ENCODE data around the gene TMEM132D. TPM values are rescaled to one million over a fixed set of nuclear protein-coding genes. Genes with fewer than 3 reads are reported as not detected.

TMEM132D gene
- total and polyA plus RNA-seq, 2 of the 8 experiments (the other 6 are each of a cell fraction or from before 2014, with no cell fraction given) = 3.5 to 10.1 TPM

- no peak for TF ChIP-seq SAP30 (IDR thresholded peaks at IDR 0.05; ENCODE audit: insufficient read depth, insufficient replicate concordance, low read length)
- TF ChIP-seq BACH1 (IDR thresholded peaks at IDR 0.05; ENCODE audit: low read length) = no peak
- no peak for TF ChIP-seq CHD2 (IDR thresholded peaks at IDR 0.05; ENCODE audit: low read length)
- TF ChIP-seq TCF12 (IDR thresholded peaks at IDR 0.05; ENCODE audit: low read depth, low read length) = no peak
These were observed 115.2 kb downstream of the TMEM132D start (continued) for GRCh38 chr12:129788506-129789084.

Data from H1 (cell line).